Type B pancreatic cell (in vitro differentiated cells): ENCODE measurements around the gene TNFRSF12A. TPM values are rescaled to one million over a fixed set of nuclear protein-coding genes. Genes with fewer than 3 reads are reported as not detected.
A peak's percentile ranks its signal among the peaks of the same experiment; 100 is the strongest.

Experiments used
- DNase-seq: peaks from one replicate; pipeline ENCODE4 v3.0.0; 2021; ENCODE audit warnings: mixed read lengths; ENCODE audit not compliant: unreplicated experiment; ENCODE audit errors: extremely low spot score
- H3K27ac Mint-ChIP-seq: 2 replicates; pipeline ENCODE4 v1.8.0; 2021; ENCODE audit warnings: mild to moderate bottlenecking, mixed read lengths
- H3K27me3 Mint-ChIP-seq: 2 replicates; pipeline ENCODE4 v1.8.0; 2021; ENCODE audit warnings: mixed read lengths
- H3K36me3 Mint-ChIP-seq: 2 replicates; pipeline ENCODE4 v1.8.0; 2021; ENCODE audit warnings: mixed read lengths
- H3K4me1 Mint-ChIP-seq: one replicate; pipeline ENCODE4 v1.8.0; 2021; ENCODE audit warnings: mixed read lengths; ENCODE audit not compliant: unreplicated experiment
- H3K4me3 Mint-ChIP-seq: 2 replicates; pipeline ENCODE4 v1.8.0; 2021; ENCODE audit warnings: mild to moderate bottlenecking, mixed read lengths
- H3K9me3 Mint-ChIP-seq: 2 replicates; pipeline ENCODE4 v1.8.0; 2021; ENCODE audit warnings: mixed read lengths
- CTCF ChIP-seq: fragments of 200-600 bp; sonication (generic); conservative IDR thresholded peaks from 2 replicates; pipeline ENCODE4 v1.5.0; 2021; ENCODE audit warnings: antibody characterized with exemption, mild to moderate bottlenecking
- total RNA-seq: library from RNA; stranded (reverse); gene quantifications from 2 replicates; pipeline ENCODE4 v1.2.1, GENCODE V29; 2021; ENCODE audit warnings: low replicate concordance

TNFRSF12A gene
- total RNA-seq, 1 donor from 2014 or later, result 24.0 TPM

GRCh38 chr16:3038256-3038655 lies 18.1 kb downstream of the TNFRSF12A start:
- no peak for TF ChIP-seq CTCF
- no peak for DNase-seq
- peaks cover 84% of the 10 kb centered on the region for H3K27me3 Mint-ChIP-seq
- no peaks in the 10 kb centered on the region for H3K9me3 Mint-ChIP-seq
- no peak overlapping the region for H3K27ac Mint-ChIP-seq
- no peak overlapping the region for H3K4me3 Mint-ChIP-seq
- H3K36me3 Mint-ChIP-seq, result no peaks in the 10 kb centered on the region
- H3K4me1 Mint-ChIP-seq, result no peaks in the 10 kb centered on the region

DNA sequence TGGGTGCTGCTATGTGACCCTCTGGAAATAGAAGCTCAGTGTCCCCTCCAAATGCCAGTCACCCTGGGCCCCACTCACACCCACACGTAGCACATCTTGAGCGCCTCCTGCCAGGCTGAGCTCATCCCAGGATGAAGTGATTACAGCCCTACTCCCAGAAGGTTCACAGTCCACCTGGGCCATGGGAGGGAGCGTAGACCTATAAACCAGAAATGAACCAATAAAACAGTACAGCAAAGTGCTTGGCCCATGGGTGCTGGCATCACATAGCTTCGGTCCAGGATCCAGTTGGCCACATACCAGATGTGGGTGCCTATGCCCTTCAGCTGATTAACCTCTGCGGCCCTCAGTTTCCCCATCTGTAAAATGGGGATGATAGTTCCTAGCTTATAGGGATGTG lies 18.7 kb downstream of the TNFRSF12A start:
- H3K4me3 Mint-ChIP-seq, result no peak overlapping the region
- no peak overlapping the region for H3K27ac Mint-ChIP-seq
- no peaks in the 10 kb centered on the region for H3K9me3 Mint-ChIP-seq
- DNase-seq, result no peak
- TF ChIP-seq CTCF, result no peak
- H3K36me3 Mint-ChIP-seq, result no peaks in the 10 kb centered on the region
- peaks cover 84% of the 10 kb centered on the region for H3K27me3 Mint-ChIP-seq
- no peaks in the 10 kb centered on the region for H3K4me1 Mint-ChIP-seq

GRCh38 chr16:3042376-3042775 lies 22.2 kb downstream of the TNFRSF12A start:
- Mint-ChIP-seq H3K9me3 (no peaks in the 10 kb centered on the region), H3K27me3 (peaks cover 82% of the 10 kb centered on the region), H3K4me1 (peaks cover 4% of the 10 kb centered on the region), H3K27ac (no peak overlapping the region), H3K36me3 (no peaks in the 10 kb centered on the region), H3K4me3 (no peak overlapping the region)
- no peak for TF ChIP-seq CTCF
- no peak for DNase-seq

DNA sequence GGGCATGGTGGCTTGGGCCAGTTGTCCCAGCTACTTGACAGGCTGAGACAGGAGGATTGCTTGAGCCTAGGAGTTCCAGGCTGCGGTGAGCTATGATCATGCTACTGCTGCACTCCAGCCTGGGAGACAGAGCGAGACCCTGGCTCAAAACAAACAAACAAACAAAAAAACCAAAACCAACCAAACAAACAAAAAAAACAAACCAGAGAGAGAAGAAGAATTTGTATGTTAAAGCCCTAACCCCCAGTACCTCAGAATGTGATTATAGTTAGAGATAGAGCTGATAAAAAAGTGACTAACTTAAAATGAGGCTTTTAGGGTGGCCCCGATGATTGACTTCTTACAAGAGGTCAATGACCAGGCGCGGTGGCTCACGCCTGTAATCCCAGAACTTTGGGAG lies 24.5 kb downstream of the TNFRSF12A start:
- H3K27me3 Mint-ChIP-seq, result peaks cover 81% of the 10 kb centered on the region
- peaks cover 4% of the 10 kb centered on the region for H3K4me1 Mint-ChIP-seq
- H3K27ac Mint-ChIP-seq, result no peak overlapping the region
- no peak for DNase-seq
- H3K36me3 Mint-ChIP-seq, result no peaks in the 10 kb centered on the region
- TF ChIP-seq CTCF, result no peak
- H3K4me3 Mint-ChIP-seq, result peak overlapping the region; percentile 82
- H3K9me3 Mint-ChIP-seq, result no peaks in the 10 kb centered on the region

DNA sequence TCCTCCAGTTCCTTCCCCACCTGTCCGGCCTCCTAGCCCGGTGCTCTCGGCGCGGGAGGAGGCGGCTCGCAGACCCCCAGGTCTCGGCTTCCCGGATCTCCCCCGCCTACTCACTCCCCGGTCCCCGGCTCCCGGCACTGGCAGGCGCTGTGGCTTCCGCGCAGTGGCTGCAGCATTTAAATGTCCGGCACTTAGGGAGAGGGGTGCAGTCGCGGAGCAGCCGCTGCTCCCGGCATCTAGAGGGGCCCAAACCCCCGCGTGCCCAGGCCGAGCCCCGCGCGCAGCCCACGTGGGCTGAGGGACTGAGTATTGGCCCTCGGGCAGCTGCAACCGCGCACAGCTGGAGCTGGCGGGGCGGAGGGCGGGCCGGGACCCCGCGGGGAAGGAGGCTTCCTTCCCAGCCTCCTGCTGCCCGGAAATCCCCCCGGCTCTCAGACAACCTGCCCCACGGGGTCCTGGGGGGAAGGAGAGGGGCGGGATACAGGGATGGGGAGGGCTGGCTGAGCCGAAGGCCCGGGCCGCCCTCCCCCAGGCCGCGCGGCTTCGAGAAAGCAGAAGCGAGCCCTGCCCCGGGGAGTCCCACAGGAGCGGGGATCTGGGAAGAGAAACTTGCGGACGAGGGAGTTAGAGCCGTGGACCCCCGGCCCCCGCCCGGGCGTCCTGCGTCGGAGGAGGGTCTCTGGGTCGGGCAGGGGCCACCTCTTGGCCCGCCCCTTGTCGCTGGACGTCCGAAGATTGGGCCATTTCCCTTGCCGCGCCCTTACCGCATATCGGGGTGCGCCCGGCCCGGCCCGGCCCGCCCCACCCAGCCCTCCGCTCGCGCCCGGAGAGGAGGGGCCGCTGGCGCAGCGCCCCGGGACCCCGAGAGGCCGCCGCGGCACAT lies 25.8 kb downstream of the TNFRSF12A start, which contains the start of gene MMP25:
TSS of gene MMP25 (plus strand) at position 804 of the 883 bp plus-strand sequence. CDS start 357 bp downstream, outside the sequence.
- Mint-ChIP-seq H3K27me3 (peaks cover 80% of the 10 kb centered on the region), H3K4me3 (peak within 1 kb of the TSS; percentile 82), H3K4me1 (peaks cover 4% of the 10 kb centered on the region), H3K9me3 (no peaks in the 10 kb centered on the region), H3K27ac (peak within 1 kb of the TSS; percentile 69), H3K36me3 (no peaks in the 10 kb centered on the region)
- no peak for TF ChIP-seq CTCF
- peak; percentile 73 for DNase-seq
